Adipocyte (in vitro differentiated cells): ENCODE measurements around the gene HNF1B.
"Not testable (repeated sequence)": the region's sequence is repeated elsewhere in the genome, so short reads cannot be mapped to it uniquely, and the experiment has no call there.

Experiments used
- DNase-seq: peaks from one replicate; pipeline ENCODE4 v3.0.0-alpha.2; 2015; ENCODE audit warnings: low read depth
- H3K27me3 ChIP-seq: replicated peaks from 2 replicates; pipeline ENCODE4 v1.7.0; 2013; ENCODE audit warnings: mild to moderate bottlenecking, low read length, moderate library complexity; ENCODE audit not compliant: control insufficient read depth, insufficient read depth
- H3K36me3 ChIP-seq: 2 replicates; pipeline ENCODE4 v1.7.0; 2013; ENCODE audit warnings: low read length, mild to moderate bottlenecking, moderate library complexity; ENCODE audit not compliant: control insufficient read depth, insufficient read depth, severe bottlenecking
- H3K4me1 ChIP-seq: 2 replicates; pipeline ENCODE4 v1.7.0; 2013; ENCODE audit warnings: mild to moderate bottlenecking, low read length, moderate library complexity; ENCODE audit not compliant: control insufficient read depth, insufficient read depth
- H3K4me3 ChIP-seq: 2 replicates; pipeline ENCODE4 v1.7.0; 2013; ENCODE audit warnings: mild to moderate bottlenecking, low read length, moderate library complexity
- H3K9ac ChIP-seq: 2 replicates; pipeline ENCODE4 v1.7.0; 2013; ENCODE audit warnings: mild to moderate bottlenecking, low read length, moderate library complexity
- H3K9me3 ChIP-seq: 2 replicates; pipeline ENCODE4 v1.7.0; 2013; ENCODE audit warnings: mild to moderate bottlenecking, low read length, moderate library complexity; ENCODE audit not compliant: control insufficient read depth

Gene HNF1B

DNA sequence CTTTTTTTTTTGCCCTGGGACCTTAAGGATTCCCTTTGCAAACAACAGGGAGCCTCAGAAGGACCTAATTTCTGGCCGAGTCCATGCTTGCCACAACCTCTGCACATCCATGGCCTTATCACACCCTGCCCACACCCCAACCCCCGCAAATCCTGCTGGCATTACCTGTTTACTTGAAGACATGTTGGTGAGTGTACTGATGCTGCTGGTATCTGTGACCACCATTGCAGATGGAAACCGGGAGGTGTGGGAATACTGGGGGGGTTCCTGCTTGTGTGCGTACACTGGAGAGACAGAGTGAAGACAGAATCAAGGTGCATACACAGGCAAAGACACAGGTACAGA is 46.0 kb downstream of the HNF1B start:
- DNase-seq: no peak
- Histone ChIP-seq H3K9me3 (peaks cover 6% of the 10 kb centered on the region), H3K9ac (no peak overlapping the region), H3K4me1 (no peaks in the 10 kb centered on the region), H3K4me3 (no peak overlapping the region), H3K36me3 (no peaks in the 10 kb centered on the region), H3K27me3 (peaks cover 12% of the 10 kb centered on the region)

DNA sequence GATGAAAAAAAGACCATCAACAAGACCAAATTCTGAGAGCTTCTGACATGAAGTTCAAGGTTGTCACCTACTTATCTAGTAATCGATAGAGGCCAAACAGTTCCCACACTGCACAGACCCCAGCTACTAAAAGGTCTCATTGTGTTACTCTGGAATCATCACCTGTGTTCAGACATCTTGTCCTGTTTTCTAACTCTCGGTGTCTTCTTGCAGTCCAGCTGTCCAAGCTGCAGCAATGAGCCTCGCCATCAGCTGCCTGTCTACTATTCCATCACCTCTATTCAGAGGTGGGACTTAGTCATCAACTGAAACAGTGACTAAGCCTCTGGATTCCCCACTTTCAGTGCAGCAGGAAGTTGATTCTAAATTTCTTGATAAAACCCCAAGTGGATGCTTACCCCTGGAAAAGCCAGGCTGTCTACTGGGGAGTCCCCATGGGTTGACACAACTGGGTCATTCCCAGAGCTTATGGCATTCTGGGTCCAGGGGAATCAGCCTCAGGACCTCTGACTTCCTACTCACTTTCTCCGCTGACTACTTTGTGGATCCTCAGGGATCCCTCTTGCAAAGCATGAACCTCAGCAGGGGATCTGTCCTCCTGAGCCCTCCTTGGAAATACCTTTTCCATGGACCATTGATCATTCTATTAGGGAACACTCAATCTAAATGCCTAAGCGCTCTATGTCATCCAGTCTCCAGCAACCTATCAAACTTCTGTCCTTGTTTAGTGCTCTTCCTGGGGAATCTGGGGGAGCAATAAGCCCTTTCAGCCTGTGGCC is 46.5 kb downstream of the HNF1B start:
- no peaks in the 10 kb centered on the region for H3K4me1 ChIP-seq
- peaks cover 12% of the 10 kb centered on the region for H3K27me3 ChIP-seq
- no peak overlapping the region for H3K9ac ChIP-seq
- no peak for DNase-seq
- no peak overlapping the region for H3K4me3 ChIP-seq
- no peaks in the 10 kb centered on the region for H3K36me3 ChIP-seq
- peaks cover 6% of the 10 kb centered on the region for H3K9me3 ChIP-seq

DNA sequence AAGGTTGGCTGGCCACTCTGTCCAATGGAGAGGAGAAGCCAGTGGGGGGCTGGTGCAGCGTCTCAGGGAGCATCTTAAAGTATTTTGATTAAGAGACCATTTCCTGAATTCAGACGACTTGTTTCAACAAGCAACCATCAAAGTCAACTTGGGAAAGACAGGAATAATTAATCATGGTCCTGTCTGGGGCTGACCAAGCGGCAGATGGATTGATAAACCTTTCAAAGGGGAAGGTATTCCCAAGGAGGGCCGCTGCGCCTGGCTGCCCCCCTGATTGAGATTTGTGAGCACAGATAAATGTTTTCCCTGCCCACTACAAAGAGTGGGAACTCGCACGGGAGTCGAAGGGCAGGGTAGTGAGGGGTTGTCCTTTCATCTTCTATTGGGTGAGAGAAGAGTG is 47.5 kb downstream of the HNF1B start:
- DNase-seq: no peak
- peaks cover 6% of the 10 kb centered on the region for H3K9me3 ChIP-seq
- H3K4me3 ChIP-seq: no peak overlapping the region
- peaks cover 14% of the 10 kb centered on the region for H3K27me3 ChIP-seq
- H3K9ac ChIP-seq: no peak overlapping the region
- H3K36me3 ChIP-seq: no peaks in the 10 kb centered on the region
- H3K4me1 ChIP-seq: no peaks in the 10 kb centered on the region

DNA sequence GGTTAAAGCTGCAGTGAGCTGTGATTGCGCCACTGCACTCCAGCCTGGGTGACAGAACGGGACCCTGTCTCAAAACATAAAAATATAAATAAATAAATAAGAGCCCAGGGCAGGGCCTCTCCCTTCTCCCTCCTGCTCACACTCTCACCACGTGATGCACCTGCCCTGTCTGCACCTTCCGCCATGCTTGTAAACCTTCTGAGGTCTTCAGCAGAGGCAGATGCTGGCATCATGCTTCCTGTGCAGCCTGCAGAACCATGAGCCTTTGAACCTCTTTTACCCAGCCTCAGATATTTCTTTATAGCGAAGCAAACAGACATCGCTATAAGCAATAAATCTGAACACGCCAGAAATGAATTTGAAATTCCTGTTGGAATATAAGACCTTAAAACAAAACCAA is 48.5 kb downstream of the HNF1B start:
- no peak for DNase-seq
- no peaks in the 10 kb centered on the region for H3K36me3 ChIP-seq
- H3K9ac ChIP-seq: no peak overlapping the region
- H3K27me3 ChIP-seq: peaks cover 22% of the 10 kb centered on the region
- no peaks in the 10 kb centered on the region for H3K4me1 ChIP-seq
- H3K9me3 ChIP-seq: peaks cover 6% of the 10 kb centered on the region
- H3K4me3 ChIP-seq: no peak overlapping the region

DNA sequence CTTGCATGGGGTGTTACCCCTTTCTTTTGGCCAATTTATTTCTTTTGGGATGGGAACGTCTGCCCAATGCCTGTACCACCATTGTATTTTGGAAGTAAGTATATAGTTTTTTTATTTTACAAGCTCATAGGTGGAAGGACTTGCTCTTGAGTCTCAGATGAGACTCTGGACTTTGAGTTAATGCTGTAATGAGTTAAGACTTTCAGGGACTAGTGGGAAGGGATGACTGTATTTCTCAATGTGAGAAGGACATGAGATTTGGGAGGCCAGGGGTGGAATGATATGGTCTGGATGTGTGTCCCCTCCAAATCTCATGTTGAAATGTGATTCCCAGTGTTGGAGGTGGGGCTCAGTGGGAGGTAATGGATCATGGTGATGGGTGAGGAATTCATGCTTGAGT is 49.1 kb downstream of the HNF1B start:
- no peak for DNase-seq
- Histone ChIP-seq H3K27me3 (peaks cover 26% of the 10 kb centered on the region), H3K4me3 (no peak overlapping the region), H3K9ac (no peak overlapping the region), H3K4me1 (no peaks in the 10 kb centered on the region), H3K9me3 (peaks cover 6% of the 10 kb centered on the region), H3K36me3 (no peaks in the 10 kb centered on the region)

DNA sequence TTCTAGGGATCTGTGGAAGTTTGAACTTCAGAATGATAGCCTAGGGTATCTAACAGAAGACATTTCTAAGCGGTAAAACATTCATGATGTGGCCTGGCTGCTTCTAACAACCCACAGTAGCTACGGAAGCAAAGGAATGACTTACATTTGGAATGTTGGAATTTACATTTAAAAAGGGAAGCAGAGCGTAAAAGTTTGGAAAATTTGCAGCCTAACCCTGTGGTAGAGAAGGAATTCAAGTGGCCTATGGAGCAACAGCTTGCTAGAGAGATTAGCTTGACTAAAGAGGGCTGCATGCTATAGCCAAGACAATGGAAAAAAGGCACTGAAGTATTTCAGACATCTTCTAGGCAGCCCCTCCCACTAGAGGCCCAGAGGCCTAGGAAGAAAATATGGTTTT is 50.1 kb downstream of the HNF1B start:
- no peak overlapping the region for H3K4me3 ChIP-seq
- no peaks in the 10 kb centered on the region for H3K36me3 ChIP-seq

DNA sequence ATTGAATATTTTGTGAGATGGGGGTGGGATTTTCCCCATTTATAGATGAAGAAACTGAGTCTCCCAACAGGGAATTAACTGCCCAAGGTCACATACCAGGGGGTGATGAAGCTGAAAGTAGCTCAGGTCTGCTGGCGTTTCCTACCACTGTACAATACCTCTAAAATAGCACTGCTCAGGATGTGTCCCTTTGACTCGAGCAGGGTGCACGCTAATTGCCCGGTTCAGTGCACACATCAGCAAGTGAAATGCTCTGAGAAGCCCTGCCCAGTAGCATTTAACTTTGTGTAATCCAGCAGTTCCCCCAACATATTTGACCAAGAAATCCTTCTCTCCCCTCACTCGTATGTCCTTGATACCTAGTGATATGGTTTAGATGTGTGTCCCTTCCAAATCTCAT is 51.5 kb downstream of the HNF1B start:
- H3K4me1 ChIP-seq: no peaks in the 10 kb centered on the region
- H3K36me3 ChIP-seq: no peaks in the 10 kb centered on the region
- no peak for DNase-seq
- peaks cover 31% of the 10 kb centered on the region for H3K27me3 ChIP-seq
- no peak overlapping the region for H3K4me3 ChIP-seq
- peaks cover 6% of the 10 kb centered on the region for H3K9me3 ChIP-seq
- H3K9ac ChIP-seq: no peak overlapping the region

More for the DNA sequence above, 50.1 kb downstream of the HNF1B start:
- DNase-seq: no peak
- H3K4me1 ChIP-seq: no peaks in the 10 kb centered on the region
- H3K27me3 ChIP-seq: peaks cover 31% of the 10 kb centered on the region
- H3K9ac ChIP-seq: no peak overlapping the region
- peaks cover 6% of the 10 kb centered on the region for H3K9me3 ChIP-seq

DNA sequence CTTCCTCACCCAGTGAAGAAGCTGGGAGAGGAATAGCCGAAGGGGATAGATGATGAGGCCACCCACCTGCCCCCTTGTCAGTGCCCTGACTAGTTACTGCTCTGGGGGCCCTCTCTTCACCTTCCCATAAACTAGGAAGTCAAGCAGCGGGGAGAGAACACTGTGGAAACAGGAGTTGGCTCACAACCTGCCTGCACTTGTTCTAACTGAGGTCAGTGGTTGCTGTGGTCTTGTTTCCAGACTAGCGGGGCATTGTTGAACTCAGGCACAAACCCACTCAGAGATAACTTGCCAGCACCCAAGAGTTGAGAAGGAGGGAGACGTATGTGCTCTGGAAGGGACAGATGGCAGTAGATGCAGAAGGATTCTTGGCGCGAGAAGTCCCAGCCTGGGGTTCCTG is 53.1 kb downstream of the HNF1B start:
- Histone ChIP-seq H3K36me3 (no peaks in the 10 kb centered on the region), H3K4me1 (no peaks in the 10 kb centered on the region), H3K4me3 (no peak overlapping the region), H3K27me3 (peaks cover 27% of the 10 kb centered on the region), H3K9ac (no peak overlapping the region), H3K9me3 (peaks cover 6% of the 10 kb centered on the region)
- no peak for DNase-seq

DNA sequence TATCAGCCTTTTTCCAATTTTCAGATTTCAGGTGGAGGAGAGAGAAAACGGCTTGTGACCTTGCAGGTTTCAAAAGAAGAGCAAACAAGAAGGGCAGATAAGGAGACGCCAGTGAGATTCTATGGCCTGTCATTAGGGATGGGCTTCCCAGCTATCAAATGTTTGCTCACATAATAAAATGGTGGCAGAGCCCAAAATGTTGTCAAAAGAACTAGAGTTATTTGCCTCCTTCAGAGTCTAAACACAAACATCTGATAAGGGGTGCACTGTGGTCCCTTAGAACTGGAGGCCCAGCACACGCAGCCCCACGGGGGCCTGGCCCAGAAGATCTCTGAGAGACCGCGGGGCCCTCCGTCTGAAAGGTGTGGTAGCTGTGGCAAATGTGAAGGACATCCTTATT is 55.5 kb downstream of the HNF1B start:
- no peak for DNase-seq
- no peaks in the 10 kb centered on the region for H3K9me3 ChIP-seq
- H3K36me3 ChIP-seq: no peaks in the 10 kb centered on the region
- H3K9ac ChIP-seq: no peak overlapping the region
- H3K4me3 ChIP-seq: no peak overlapping the region
- no peaks in the 10 kb centered on the region for H3K4me1 ChIP-seq
- H3K27me3 ChIP-seq: peaks cover 25% of the 10 kb centered on the region

DNA sequence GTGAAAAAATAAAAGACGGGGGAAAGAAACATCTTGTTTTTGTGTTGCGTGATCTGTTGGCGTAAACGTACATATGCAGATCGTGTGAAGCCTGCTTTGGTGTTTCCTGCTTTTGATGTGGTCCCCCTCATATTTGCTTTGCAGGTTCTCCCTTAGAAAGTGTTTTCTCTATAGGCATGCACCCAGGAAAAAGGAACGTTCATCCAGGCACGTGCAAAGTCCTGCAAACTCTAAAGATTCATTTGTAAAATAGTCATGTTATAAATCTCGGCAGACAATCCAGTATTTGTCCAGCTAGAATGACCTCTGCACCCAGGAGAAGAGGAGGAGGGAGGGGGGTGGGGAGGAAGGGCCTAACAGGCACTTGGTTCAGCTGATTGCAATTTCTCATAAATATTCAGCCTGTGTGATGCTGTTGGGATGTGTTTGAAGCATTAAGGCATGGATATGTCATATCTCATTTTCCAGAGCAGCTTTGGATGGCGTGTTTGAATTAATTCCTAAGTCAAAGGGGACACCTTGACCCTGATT is 61.3 kb downstream of the HNF1B start:
- H3K4me3 ChIP-seq: no peak overlapping the region

DNA sequence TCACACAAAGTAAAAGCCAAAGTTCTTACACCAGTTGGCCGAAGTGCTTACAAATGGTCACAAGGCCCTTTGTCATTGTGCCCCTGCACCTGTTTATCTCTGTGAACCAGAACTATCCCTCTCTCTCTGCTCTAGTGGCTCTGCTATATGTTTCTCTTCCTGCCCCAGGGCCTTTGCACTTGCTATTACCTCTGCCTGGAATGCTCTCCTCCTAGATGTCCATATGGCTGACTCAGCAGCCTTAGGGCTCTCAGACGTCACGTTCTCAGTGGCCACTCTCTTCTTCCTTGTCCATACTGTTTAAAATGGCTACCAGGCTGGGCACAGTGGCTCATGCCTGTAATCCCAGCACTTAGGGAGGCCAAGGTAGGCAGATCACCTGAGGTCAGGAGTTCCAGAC is 62.9 kb downstream of the HNF1B start:
- Histone ChIP-seq H3K27me3 (peaks cover 7% of the 10 kb centered on the region), H3K4me3 (no peak overlapping the region), H3K36me3 (no peaks in the 10 kb centered on the region), H3K4me1 (no peaks in the 10 kb centered on the region), H3K9me3 (no peaks in the 10 kb centered on the region), H3K9ac (no peak overlapping the region)
- DNase-seq: no peak

More for the DNA sequence above, 61.3 kb downstream of the HNF1B start:
- DNase-seq: no peak
- no peaks in the 10 kb centered on the region for H3K4me1 ChIP-seq
- no peak overlapping the region for H3K9ac ChIP-seq
- peaks cover 10% of the 10 kb centered on the region for H3K27me3 ChIP-seq
- no peaks in the 10 kb centered on the region for H3K36me3 ChIP-seq
- no peaks in the 10 kb centered on the region for H3K9me3 ChIP-seq

DNA sequence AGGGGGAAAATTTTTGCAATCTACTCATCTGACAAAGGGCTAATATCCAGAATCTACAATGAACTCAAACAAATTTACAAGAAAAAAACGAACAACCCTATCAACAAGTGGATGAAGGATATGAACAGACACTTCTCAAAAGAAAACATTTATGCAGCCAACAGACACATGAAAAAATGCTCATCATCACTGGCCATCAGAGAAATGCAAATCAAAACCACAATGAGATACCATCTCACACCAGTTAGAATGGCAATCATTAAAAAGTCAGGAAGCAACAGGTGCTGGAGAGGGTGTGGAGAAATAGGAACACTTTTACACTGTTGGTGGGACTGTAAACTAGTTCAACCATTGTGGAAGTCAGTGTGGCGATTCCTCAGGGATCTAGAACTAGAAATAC is 64.9 kb downstream of the HNF1B start:
- not testable (repeated sequence) for H3K27me3 ChIP-seq, H3K9ac ChIP-seq, H3K9me3 ChIP-seq, H3K4me1 ChIP-seq, H3K4me3 ChIP-seq, DNase-seq, H3K36me3 ChIP-seq
